NCI-H1417 treated with DMSO at 0.1 percent for 48 hours (cell line): ENCODE data around the gene SUMO3.

Experiments used
- DNase-seq: peaks from one replicate; lab custom pipeline; 2025; lab: John Stamatoyannopoulos, UW

Gene SUMO3

GRCh38 chr21:44758781-44759627 is 58.9 kb downstream of the SUMO3 start:
- DNase-seq = no peak

- no peak for DNase-seq
Observed at GRCh38 chr21:44758141-44758561, 59.7 kb downstream of the SUMO3 start.

GRCh38 chr21:44757731-44758130 is 60.1 kb downstream of the SUMO3 start:
- DNase-seq = no peak

- no peak for DNase-seq
Observed at GRCh38 chr21:44756423-44757185, 61.3 kb downstream of the SUMO3 start.
